ENCODE measurements around the gene SLC7A11.

The SLC7A11 gene

GRCh38 chr4:138226351-138226750 is 15.8 kb downstream of the SLC7A11 start:
- no peak for TF ChIP-seq CTCF (IDR thresholded peaks at IDR 0.05; ENCODE audit: extremely low read depth, missing control alignments)
- DNase-seq (ENCODE audit: low spot score) = no peak

- DNase-seq (ENCODE audit: low spot score) = no peak
- no peak for TF ChIP-seq CTCF (IDR thresholded peaks at IDR 0.05; ENCODE audit: extremely low read depth, missing control alignments)
Measured at GRCh38 chr4:138225477-138225876, 16.7 kb downstream of the SLC7A11 start.

GRCh38 chr4:138224614-138225013 is 17.5 kb downstream of the SLC7A11 start:
- DNase-seq (ENCODE audit: low spot score) = no peak
- no peak for TF ChIP-seq CTCF (IDR thresholded peaks at IDR 0.05; ENCODE audit: extremely low read depth, missing control alignments)

- no peak for DNase-seq (ENCODE audit: low spot score)
Measured at GRCh38 chr4:138223231-138223910, 18.8 kb downstream of the SLC7A11 start.

GRCh38 chr4:138222046-138222445 is 20.1 kb downstream of the SLC7A11 start:
- no peak for DNase-seq (ENCODE audit: low spot score)
- no peak for TF ChIP-seq CTCF (IDR thresholded peaks at IDR 0.05; ENCODE audit: extremely low read depth, missing control alignments)

More at GRCh38 chr4:138223231-138223910, 18.8 kb downstream of the SLC7A11 start:
- no peak for TF ChIP-seq CTCF (IDR thresholded peaks at IDR 0.05; ENCODE audit: extremely low read depth, missing control alignments)

GRCh38 chr4:138218976-138219375 is 23.2 kb downstream of the SLC7A11 start:
- DNase-seq (ENCODE audit: low spot score) = no peak
- no peak for TF ChIP-seq CTCF (IDR thresholded peaks at IDR 0.05; ENCODE audit: extremely low read depth, missing control alignments)

GRCh38 chr4:138217567-138217966 is 24.6 kb downstream of the SLC7A11 start:
- DNase-seq (ENCODE audit: low spot score) = no peak
- TF ChIP-seq CTCF (IDR thresholded peaks at IDR 0.05; ENCODE audit: extremely low read depth, missing control alignments) = no peak

Data from GM20000 (cell line).